MCF 10A (cell line): Measurements from ENCODE around the gene SDK1. TPM values are rescaled to one million over a fixed set of nuclear protein-coding genes. Genes with fewer than 3 reads are reported as not detected.

Experiments used
- BruUV-seq: library from RNA; stranded (reverse); fragments of 400-500 nt; replicated peaks from 2 replicates; lab custom pipeline; 2021; lab: Mats Ljungman, UMichigan
- CTCF ChIA-PET: fragments of 300-600 bp; sonication (Branson Sonifier 250); formaldehyde crosslinking; extraction: SDS; loops from one replicate; lab custom pipeline; 2021; ENCODE audit warnings: antibody characterized with exemption, inconsistent platforms; lab: Yijun Ruan, JAX
- POLR2A ChIA-PET: fragments of 300-600, 350-650 bp; sonication (Branson Sonifier 250); formaldehyde crosslinking; extraction: SDS; loops from one replicate; lab custom pipeline; 2020; ENCODE audit warnings: antibody characterized with exemption, inconsistent platforms; lab: Yijun Ruan, JAX
- DNase-seq: peaks from one replicate; pipeline ENCODE4 v3.0.0-alpha.2; 2018; ENCODE audit not compliant: unreplicated experiment
- H3K27ac Mint-ChIP-seq: one replicate; pipeline ENCODE4 v1.8.0; 2022; ENCODE audit warnings: mild to moderate bottlenecking, low read depth, mixed read lengths; ENCODE audit not compliant: unreplicated experiment
- H3K27me3 Mint-ChIP-seq: one replicate; pipeline ENCODE4 v1.8.0; 2022; ENCODE audit warnings: mixed read lengths; ENCODE audit not compliant: insufficient read depth, unreplicated experiment
- H3K36me3 Mint-ChIP-seq: one replicate; pipeline ENCODE4 v1.8.0; 2022; ENCODE audit warnings: mild to moderate bottlenecking, moderate library complexity, mixed read lengths; ENCODE audit not compliant: insufficient read depth, unreplicated experiment
- H3K4me1 Mint-ChIP-seq: one replicate; pipeline ENCODE4 v1.8.0; 2022; ENCODE audit warnings: mixed read lengths; ENCODE audit not compliant: insufficient read depth, unreplicated experiment
- H3K4me3 Mint-ChIP-seq: one replicate; pipeline ENCODE4 v1.8.0; 2022; ENCODE audit warnings: mild to moderate bottlenecking, moderate library complexity, mixed read lengths; ENCODE audit not compliant: unreplicated experiment
- H3K9me3 Mint-ChIP-seq: one replicate; pipeline ENCODE4 v1.8.0; 2022; ENCODE audit warnings: mixed read lengths; ENCODE audit not compliant: unreplicated experiment
- intact Hi-C: fragments of 100-400 bp; cut with micrococcal nuclease; formaldehyde crosslinking; loops from 2 replicates; pipeline ENCODE4 v1.14.1; 2022
- total RNA-seq: library from RNA; stranded (reverse); gene quantifications from 2 replicates; pipeline ENCODE4 v1.2.3, GENCODE V29; 2022
- TF ChIP-seq, protein P1 (sequence below): fragments of 200-600 bp; IDR thresholded peaks from one replicate; pipeline ENCODE4 v1.8.0; 2022; ENCODE audit warnings: antibody characterized with exemption, mild to moderate bottlenecking; ENCODE audit not compliant: unreplicated experiment

Gene SDK1
- total RNA-seq, 1 experiment from 2014 or later, result 3.3 TPM

GRCh38 chr7:3762146-3762831, 461.2 kb downstream of the SDK1 start:
- intact Hi-C loops, result no loop called here
- TF ChIP-seq, protein P1, sequence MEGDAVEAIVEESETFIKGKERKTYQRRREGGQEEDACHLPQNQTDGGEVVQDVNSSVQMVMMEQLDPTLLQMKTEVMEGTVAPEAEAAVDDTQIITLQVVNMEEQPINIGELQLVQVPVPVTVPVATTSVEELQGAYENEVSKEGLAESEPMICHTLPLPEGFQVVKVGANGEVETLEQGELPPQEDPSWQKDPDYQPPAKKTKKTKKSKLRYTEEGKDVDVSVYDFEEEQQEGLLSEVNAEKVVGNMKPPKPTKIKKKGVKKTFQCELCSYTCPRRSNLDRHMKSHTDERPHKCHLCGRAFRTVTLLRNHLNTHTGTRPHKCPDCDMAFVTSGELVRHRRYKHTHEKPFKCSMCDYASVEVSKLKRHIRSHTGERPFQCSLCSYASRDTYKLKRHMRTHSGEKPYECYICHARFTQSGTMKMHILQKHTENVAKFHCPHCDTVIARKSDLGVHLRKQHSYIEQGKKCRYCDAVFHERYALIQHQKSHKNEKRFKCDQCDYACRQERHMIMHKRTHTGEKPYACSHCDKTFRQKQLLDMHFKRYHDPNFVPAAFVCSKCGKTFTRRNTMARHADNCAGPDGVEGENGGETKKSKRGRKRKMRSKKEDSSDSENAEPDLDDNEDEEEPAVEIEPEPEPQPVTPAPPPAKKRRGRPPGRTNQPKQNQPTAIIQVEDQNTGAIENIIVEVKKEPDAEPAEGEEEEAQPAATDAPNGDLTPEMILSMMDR, result no peak
- ChIA-PET CTCF (no interaction called here), POLR2A (interaction anchor here (0.6 to 0.7 kb wide), 2 partner anchors 91 to 704 kb away, joined by 3 read pairs; no protein-coding TSS in a partner anchor)
- no TSS peak for BruUV-seq
- H3K9me3 Mint-ChIP-seq, result no peaks in the 10 kb centered on the region
- no peaks in the 10 kb centered on the region for H3K36me3 Mint-ChIP-seq
- no peak overlapping the region for H3K4me3 Mint-ChIP-seq
- no peak overlapping the region for H3K27ac Mint-ChIP-seq
- DNase-seq, result no peak
- no peaks in the 10 kb centered on the region for H3K27me3 Mint-ChIP-seq
- H3K4me1 Mint-ChIP-seq, result peaks cover 10% of the 10 kb centered on the region

- intact Hi-C loops, result no loop called here
- Mint-ChIP-seq H3K36me3 (no peaks in the 10 kb centered on the region), H3K27ac (no peak overlapping the region), H3K4me1 (no peaks in the 10 kb centered on the region), H3K4me3 (no peak overlapping the region), H3K27me3 (peaks cover 10% of the 10 kb centered on the region), H3K9me3 (no peaks in the 10 kb centered on the region)
- TF ChIP-seq, protein P1, result no peak
- CTCF ChIA-PET, result interaction anchor here (0.7 to 0.9 kb wide), 2 partner anchors 49 to 635 kb away, joined by 3 to 4 read pairs; no protein-coding TSS in a partner anchor
- no TSS peak for BruUV-seq
- no peak for DNase-seq
- POLR2A ChIA-PET, result no interaction called here
Measured at GRCh38 chr7:3767917-3768777, 467.1 kb downstream of the SDK1 start.

DNA sequence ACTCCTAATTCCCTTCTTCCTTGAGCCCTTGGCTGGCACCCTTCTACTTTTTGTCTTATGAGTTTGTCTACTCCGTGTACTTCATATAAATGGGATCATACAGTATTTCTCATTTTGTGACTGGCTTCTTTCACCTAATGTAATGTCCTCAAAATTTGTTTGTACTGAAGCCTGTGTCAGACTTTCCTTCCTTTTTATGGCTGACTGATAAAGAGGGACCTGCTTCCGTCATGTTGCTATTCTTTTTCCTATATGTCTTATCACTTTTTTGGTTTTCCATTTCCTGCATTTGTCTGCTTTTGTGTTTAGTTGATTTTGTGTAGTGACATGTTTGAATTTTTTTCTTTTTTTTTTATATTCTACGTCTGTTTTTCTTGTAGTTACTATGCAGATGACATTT, 470.9 kb downstream of the SDK1 start:
- no peak for DNase-seq
- no peaks in the 10 kb centered on the region for H3K9me3 Mint-ChIP-seq
- intact Hi-C loops, result no loop called here
- ChIA-PET CTCF (interaction anchor here (0.7 kb wide), 1 partner anchor 27 kb away, joined by 3 read pairs; no protein-coding TSS in a partner anchor), POLR2A (no interaction called here)
- BruUV-seq, result no TSS peak
- no peak overlapping the region for H3K4me3 Mint-ChIP-seq
- TF ChIP-seq, protein P1, result no peak
- H3K27ac Mint-ChIP-seq, result no peak overlapping the region
- no peaks in the 10 kb centered on the region for H3K36me3 Mint-ChIP-seq
- peaks cover 15% of the 10 kb centered on the region for H3K27me3 Mint-ChIP-seq
- no peaks in the 10 kb centered on the region for H3K4me1 Mint-ChIP-seq

- Mint-ChIP-seq H3K27me3 (peaks cover 3% of the 10 kb centered on the region), H3K4me1 (no peaks in the 10 kb centered on the region), H3K9me3 (peaks cover 14% of the 10 kb centered on the region), H3K4me3 (no peak overlapping the region), H3K36me3 (no peaks in the 10 kb centered on the region), H3K27ac (no peak overlapping the region)
- TF ChIP-seq, protein P1, result no peak
- DNase-seq, result no peak
- CTCF ChIA-PET, result interaction anchor here (1.4 kb wide), 1 partner anchor 14 kb away, joined by 6 read pairs; no protein-coding TSS in a partner anchor
- intact Hi-C loops, result no loop called here
- no TSS peak for BruUV-seq
- POLR2A ChIA-PET, result no interaction called here
Measured at GRCh38 chr7:3778345-3778744, 477.3 kb downstream of the SDK1 start.
